IPS-15b (cell line): ENCODE measurements around the gene SOCS3.

Source experiments
- H3K27me3 ChIP-seq: one replicate; pipeline ENCODE4 v1.6.1; 2013; ENCODE audit warnings: low read length; ENCODE audit not compliant: control insufficient read depth, insufficient read depth
- H3K36me3 ChIP-seq: one replicate; pipeline ENCODE4 v1.6.1; 2013; ENCODE audit warnings: low read length; ENCODE audit not compliant: control insufficient read depth, insufficient read depth
- H3K4me1 ChIP-seq: one replicate; pipeline ENCODE4 v1.6.1; 2013; ENCODE audit warnings: mild to moderate bottlenecking, low read length; ENCODE audit not compliant: control insufficient read depth, insufficient read depth
- H3K4me3 ChIP-seq: one replicate; pipeline ENCODE4 v1.5.1; 2013; ENCODE audit warnings: low read depth, low read length
- H3K9ac ChIP-seq: one replicate; pipeline ENCODE4 v1.6.1; 2013; ENCODE audit warnings: low read depth, mild to moderate bottlenecking, low read length
- H3K9me3 ChIP-seq: one replicate; pipeline ENCODE4 v1.6.1; 2013; ENCODE audit warnings: mild to moderate bottlenecking, low read length; ENCODE audit not compliant: control insufficient read depth, insufficient read depth

Gene SOCS3

GRCh38 chr17:78374631-78375274, 14.9 kb upstream of the SOCS3 start:
- H3K27me3 ChIP-seq: no peaks in the 10 kb centered on the region
- peak overlapping the region; percentile 37 for H3K9ac ChIP-seq
- H3K4me1 ChIP-seq: peaks cover 22% of the 10 kb centered on the region
- H3K9me3 ChIP-seq: no peaks in the 10 kb centered on the region
- peak overlapping the region; percentile 27 for H3K4me3 ChIP-seq
- no peaks in the 10 kb centered on the region for H3K36me3 ChIP-seq

GRCh38 chr17:78374189-78374588, 14.3 kb upstream of the SOCS3 start:
- Histone ChIP-seq H3K36me3 (no peaks in the 10 kb centered on the region), H3K4me3 (no peak overlapping the region), H3K9me3 (no peaks in the 10 kb centered on the region), H3K9ac (no peak overlapping the region), H3K4me1 (peaks cover 25% of the 10 kb centered on the region), H3K27me3 (no peaks in the 10 kb centered on the region)

GRCh38 chr17:78372841-78373240, 13.0 kb upstream of the SOCS3 start:
- Histone ChIP-seq H3K9me3 (no peaks in the 10 kb centered on the region), H3K4me3 (no peak overlapping the region), H3K4me1 (peaks cover 26% of the 10 kb centered on the region), H3K36me3 (no peaks in the 10 kb centered on the region), H3K9ac (no peak overlapping the region), H3K27me3 (no peaks in the 10 kb centered on the region)

DNA sequence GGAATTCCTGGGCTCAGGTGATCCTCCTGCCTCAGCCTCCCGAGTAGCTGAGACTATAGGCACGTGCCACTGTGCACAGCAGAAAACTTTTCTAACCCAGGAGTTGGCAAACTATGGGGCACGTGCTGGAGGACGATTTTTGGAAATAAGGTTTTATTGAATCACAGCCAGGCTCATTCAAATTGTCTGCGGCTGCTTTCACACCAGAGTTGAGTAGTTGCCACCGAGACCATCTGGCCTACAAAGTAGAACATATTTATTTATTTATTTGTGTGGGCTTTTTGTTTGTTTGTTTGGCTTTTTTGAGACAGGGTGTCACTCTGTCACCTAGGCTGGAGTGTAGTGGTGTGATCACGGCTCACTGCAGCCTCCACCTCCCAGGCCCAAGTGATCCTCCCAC, 11.2 kb upstream of the SOCS3 start:
- Histone ChIP-seq H3K9ac (no peak overlapping the region), H3K27me3 (no peaks in the 10 kb centered on the region), H3K9me3 (no peaks in the 10 kb centered on the region), H3K4me3 (no peak overlapping the region), H3K4me1 (peaks cover 36% of the 10 kb centered on the region), H3K36me3 (no peaks in the 10 kb centered on the region)

DNA sequence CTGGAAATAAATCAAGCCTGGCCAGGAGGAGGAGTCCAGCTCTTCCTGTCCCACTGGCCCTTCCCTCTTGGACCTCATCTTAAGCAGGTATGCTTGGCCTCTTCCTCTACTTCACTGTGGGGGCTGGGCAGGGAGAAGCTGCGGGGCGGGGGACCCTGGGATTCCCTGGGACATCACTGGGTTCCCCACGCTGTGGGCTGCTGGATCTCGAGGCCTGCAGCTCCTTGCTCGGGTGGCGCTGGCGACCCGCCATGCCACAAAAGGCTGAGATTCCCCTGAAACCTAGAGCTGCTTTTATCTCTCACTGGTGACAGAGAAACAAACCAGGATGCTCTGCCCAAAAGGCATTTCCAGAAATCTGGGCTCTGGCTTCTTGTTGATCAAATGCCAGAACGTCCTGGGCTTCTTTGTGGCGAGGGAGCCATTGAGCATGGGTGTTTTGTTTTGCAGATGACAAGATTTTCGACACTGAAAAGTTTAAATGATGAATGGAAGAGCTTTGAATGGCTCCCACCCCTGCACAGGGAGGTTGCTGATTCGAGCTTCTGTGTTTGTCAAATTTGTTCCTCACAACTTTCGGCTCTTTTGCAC, 10.0 kb upstream of the SOCS3 start:
- Histone ChIP-seq H3K9ac (no peak overlapping the region), H3K9me3 (no peaks in the 10 kb centered on the region), H3K4me3 (no peak overlapping the region), H3K27me3 (no peaks in the 10 kb centered on the region), H3K36me3 (no peaks in the 10 kb centered on the region), H3K4me1 (peaks cover 36% of the 10 kb centered on the region)

DNA sequence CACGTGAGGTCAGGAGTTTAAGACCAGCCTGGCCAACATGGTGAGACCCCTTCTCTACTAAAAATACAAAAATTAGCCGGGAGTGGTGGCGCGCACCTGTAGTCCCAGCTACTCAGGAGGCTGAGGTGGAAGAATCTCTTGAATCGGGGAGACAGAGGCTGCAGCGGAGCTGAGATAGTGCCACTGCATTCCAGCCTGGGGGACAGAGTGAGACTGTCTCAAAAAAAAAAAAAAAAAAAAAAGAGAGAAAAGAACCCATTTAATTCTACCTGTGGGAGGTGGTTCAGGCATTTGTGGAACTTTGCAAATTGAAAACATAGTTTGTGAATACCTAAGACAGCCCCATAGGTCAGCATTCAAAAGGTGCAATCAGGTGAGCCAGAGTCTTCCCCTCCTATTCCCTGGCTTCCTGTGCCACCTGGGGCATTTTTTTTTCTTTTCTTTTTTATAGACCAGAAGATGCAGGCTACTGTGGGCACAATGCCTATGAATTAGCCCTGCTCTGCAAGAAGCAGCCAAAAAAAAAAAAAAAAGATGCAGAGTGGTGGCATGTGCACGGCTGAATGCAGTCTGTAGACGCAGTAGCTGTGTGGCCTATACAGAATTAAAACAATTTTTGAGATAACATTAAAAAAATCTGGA, 9.1 kb upstream of the SOCS3 start:
- H3K9ac ChIP-seq: no peak overlapping the region
- H3K9me3 ChIP-seq: no peaks in the 10 kb centered on the region
- no peaks in the 10 kb centered on the region for H3K36me3 ChIP-seq
- H3K4me3 ChIP-seq: no peak overlapping the region
- H3K4me1 ChIP-seq: peaks cover 31% of the 10 kb centered on the region
- H3K27me3 ChIP-seq: no peaks in the 10 kb centered on the region

DNA sequence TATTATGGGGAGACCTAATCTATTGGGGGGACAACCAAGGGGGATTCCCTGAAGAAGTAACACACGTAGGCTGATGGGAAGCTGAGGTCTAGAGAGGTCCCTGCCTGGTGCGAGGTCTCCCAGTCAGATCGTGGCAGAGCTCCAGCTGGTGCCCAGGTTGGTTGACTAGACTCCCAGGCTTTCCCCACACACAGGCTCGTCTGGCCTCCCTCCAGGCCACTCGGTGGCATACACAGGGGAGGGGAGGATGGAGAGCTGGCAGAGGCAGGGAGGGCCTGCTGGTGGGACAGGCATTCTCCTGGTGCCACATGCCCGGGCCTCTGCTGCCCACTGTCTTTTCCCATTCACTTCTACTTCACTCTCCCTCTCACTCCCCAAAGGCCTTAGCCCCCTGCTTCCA, 8.5 kb upstream of the SOCS3 start:
- no peaks in the 10 kb centered on the region for H3K36me3 ChIP-seq
- peaks cover 2% of the 10 kb centered on the region for H3K27me3 ChIP-seq
- no peaks in the 10 kb centered on the region for H3K9me3 ChIP-seq
- no peak overlapping the region for H3K9ac ChIP-seq
- no peak overlapping the region for H3K4me3 ChIP-seq
- peaks cover 31% of the 10 kb centered on the region for H3K4me1 ChIP-seq

DNA sequence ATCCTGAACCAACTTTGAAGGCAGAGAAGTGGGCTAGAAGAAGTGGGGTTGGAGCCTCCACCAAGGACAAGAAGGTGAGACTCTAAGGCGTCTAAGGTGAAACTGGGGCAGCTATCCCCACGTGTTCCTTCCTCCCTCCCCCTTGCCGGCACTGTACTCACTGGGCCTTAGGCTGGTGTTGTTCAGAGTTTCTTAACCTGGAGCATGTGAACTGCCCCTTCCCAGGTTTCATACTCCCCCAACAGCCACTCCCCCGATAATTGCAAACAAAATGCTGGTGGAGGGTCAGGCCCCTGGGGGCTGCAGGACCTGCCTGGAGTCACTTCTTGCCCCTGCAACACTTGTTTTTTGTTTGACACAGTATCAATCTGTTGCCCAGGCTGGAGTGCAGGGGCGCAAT, 7.3 kb upstream of the SOCS3 start:
- Histone ChIP-seq H3K4me3 (no peak overlapping the region), H3K27me3 (peaks cover 2% of the 10 kb centered on the region), H3K9ac (no peak overlapping the region), H3K36me3 (no peaks in the 10 kb centered on the region), H3K9me3 (no peaks in the 10 kb centered on the region), H3K4me1 (peaks cover 31% of the 10 kb centered on the region)

DNA sequence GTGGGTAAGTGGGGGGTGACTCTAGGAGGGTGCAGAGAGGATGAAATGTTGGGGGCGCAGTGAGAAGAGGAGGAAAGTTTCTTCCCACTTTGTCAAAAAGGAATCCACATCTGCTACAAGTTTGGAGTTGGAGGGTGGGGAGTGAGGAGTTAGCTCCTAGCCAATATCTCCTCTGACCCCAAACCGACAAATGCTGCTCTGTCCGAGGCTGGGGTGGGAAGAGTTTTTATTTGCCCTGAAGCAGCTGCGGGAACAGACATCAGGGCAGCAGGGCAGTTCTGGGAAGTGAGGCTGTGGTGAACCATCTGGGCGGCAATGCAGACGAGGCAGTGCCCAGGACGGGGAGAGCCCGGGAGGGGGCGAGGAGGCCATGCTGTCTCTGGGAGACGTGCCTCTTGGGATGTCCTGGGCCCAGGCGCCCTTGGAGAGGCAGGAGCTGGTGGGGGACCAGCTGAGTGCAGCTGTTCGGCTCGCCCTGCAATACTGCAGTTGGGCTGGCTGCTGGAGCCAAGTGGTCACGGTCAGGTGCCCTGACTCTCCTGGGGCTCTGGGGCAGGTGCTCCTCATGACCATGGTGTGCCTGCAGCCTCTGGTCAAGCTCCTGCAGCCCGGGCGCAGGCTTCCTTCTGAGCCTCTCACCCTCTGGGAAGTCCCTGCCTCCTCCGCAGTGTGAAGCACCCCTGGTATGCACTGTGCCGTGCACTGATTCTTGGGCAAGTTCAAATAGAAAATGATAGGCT, 6.4 kb upstream of the SOCS3 start:
- no peaks in the 10 kb centered on the region for H3K9me3 ChIP-seq
- H3K36me3 ChIP-seq: no peaks in the 10 kb centered on the region
- peaks cover 3% of the 10 kb centered on the region for H3K27me3 ChIP-seq
- no peak overlapping the region for H3K9ac ChIP-seq
- H3K4me1 ChIP-seq: peaks cover 34% of the 10 kb centered on the region
- no peak overlapping the region for H3K4me3 ChIP-seq

GRCh38 chr17:78365561-78366108, 5.8 kb upstream of the SOCS3 start:
- no peaks in the 10 kb centered on the region for H3K36me3 ChIP-seq
- H3K4me1 ChIP-seq: peaks cover 35% of the 10 kb centered on the region
- H3K9me3 ChIP-seq: no peaks in the 10 kb centered on the region
- H3K4me3 ChIP-seq: peak overlapping the region; percentile 18
- peak overlapping the region; percentile 16 for H3K9ac ChIP-seq
- H3K27me3 ChIP-seq: peaks cover 4% of the 10 kb centered on the region

DNA sequence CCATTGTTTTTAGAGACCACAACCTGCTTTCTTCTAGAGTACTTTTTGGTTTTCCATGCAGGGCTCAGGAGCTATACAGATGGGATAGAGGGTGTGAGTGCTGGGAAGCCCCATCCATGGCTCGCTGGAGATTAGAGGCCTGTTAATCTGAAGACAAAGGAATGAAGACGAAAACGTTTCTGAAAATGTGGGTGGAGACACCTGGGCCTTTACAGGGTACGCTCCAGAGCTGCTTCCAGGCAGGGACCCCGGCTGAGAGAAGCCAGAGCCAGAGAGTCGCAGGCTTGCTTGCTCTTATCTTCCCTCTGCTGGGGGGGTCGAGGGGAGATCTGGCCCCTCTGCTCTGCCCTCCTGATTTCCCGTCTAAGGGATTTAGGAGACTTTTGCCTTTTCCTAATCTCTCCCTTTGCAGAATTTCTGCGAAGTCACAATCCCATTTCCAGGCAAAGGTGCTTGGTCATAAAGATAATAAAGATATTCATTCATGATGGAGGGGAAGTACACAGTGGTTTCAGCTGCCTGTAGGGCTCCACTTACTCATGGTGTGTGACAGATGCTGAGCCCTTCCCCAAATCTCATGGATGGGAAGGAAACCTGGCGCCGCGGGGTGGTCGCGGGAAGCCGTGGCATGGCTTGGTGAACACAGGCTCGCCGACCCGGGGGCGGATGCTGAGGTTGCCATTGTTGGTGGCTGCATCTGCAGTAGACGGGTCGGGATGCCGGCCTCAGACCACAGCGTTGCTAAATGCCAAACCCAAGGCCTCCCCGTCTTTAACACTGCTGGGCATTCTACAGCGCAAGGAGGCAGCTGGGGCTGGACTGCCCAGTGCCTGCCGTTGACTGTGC, 4.8 kb upstream of the SOCS3 start:
- H3K4me1 ChIP-seq: peaks cover 31% of the 10 kb centered on the region
- H3K9me3 ChIP-seq: no peaks in the 10 kb centered on the region
- H3K9ac ChIP-seq: peak overlapping the region; percentile 16
- H3K4me3 ChIP-seq: peak overlapping the region; percentile 18
- no peaks in the 10 kb centered on the region for H3K36me3 ChIP-seq
- peaks cover 4% of the 10 kb centered on the region for H3K27me3 ChIP-seq
